DND-41 (cell line): ENCODE data around the gene SPAG16.

Experiments
- EZH2 ChIP-seq: IDR thresholded peaks from 3 replicates; pipeline ENCODE4 v1.6.1; 2012; ENCODE audit warnings: borderline replicate concordance, low read depth, mild to moderate bottlenecking, moderate library complexity, low read length, inconsistent platforms; ENCODE audit not compliant: severe bottlenecking
- TF ChIP-seq, protein P1 (sequence below): IDR thresholded peaks from 2 replicates; pipeline ENCODE4 v1.5.1; 2012; ENCODE audit warnings: borderline replicate concordance, low read length, moderate library complexity, mild to moderate bottlenecking; ENCODE audit not compliant: poor library complexity, severe bottlenecking; ENCODE audit errors: extremely low read depth

- TF ChIP-seq, protein P1, sequence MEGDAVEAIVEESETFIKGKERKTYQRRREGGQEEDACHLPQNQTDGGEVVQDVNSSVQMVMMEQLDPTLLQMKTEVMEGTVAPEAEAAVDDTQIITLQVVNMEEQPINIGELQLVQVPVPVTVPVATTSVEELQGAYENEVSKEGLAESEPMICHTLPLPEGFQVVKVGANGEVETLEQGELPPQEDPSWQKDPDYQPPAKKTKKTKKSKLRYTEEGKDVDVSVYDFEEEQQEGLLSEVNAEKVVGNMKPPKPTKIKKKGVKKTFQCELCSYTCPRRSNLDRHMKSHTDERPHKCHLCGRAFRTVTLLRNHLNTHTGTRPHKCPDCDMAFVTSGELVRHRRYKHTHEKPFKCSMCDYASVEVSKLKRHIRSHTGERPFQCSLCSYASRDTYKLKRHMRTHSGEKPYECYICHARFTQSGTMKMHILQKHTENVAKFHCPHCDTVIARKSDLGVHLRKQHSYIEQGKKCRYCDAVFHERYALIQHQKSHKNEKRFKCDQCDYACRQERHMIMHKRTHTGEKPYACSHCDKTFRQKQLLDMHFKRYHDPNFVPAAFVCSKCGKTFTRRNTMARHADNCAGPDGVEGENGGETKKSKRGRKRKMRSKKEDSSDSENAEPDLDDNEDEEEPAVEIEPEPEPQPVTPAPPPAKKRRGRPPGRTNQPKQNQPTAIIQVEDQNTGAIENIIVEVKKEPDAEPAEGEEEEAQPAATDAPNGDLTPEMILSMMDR, result no peak
- no peak for TF ChIP-seq EZH2
Observed at GRCh38 chr2:213476641-213477040, 192.4 kb downstream of the SPAG16 start.
